ENCODE data around the gene MDM2. TPM values are rescaled to one million over a fixed set of nuclear protein-coding genes. Genes with fewer than 3 reads are reported as not detected.

The MDM2 gene
- total and polyA plus RNA-seq, 2 of the 13 experiments (the other 11 are each of a cell fraction or from before 2014, with no cell fraction given): 29.3 to 314 TPM

DNA sequence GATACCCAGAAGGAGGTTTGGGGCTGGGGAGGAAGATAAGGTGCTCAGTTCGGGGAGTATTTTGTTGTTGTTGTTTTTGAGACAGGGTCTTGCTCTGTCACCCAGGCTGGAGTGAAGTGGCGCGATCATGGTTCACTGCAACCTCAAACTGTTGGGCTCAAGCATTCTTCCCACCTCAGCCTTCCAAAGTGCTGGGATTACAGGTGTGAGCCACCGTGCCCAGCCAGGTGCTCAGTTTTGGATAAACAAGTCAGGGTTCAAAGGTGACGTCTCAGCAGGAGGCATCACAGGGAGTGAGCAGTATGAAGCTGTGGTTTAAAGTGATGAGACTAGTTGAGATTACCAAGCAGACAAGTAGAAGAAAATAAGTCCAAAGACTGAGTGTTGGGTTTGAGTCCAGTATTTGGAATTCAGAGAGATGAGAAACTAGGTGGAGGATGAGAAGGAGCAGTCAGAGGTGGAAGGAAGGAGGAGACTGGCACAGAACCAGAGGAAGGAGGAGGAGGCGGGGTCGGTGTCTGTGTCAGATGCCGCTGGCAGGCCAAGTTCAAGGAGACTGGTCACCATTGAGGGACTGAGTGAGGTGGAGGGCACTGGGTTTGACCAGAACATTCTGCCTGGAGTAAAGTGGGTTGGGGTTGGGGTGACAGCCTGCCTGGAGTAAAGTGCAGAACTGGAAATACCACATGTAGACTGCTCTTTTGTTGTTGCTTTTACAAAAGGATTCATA is 45.9 kb upstream of the MDM2 start (continued):
- TF ChIP-seq, protein P1, sequence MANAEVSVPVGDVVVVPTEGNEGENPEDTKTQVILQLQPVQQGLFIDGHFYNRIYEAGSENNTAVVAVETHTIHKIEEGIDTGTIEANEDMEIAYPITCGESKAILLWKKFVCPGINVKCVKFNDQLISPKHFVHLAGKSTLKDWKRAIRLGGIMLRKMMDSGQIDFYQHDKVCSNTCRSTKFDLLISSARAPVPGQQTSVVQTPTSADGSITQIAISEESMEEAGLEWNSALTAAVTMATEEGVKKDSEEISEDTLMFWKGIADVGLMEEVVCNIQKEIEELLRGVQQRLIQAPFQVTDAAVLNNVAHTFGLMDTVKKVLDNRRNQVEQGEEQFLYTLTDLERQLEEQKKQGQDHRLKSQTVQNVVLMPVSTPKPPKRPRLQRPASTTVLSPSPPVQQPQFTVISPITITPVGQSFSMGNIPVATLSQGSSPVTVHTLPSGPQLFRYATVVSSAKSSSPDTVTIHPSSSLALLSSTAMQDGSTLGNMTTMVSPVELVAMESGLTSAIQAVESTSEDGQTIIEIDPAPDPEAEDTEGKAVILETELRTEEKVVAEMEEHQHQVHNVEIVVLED (CRISPR knock-in tag; IDR thresholded peaks at IDR 0.05; ENCODE audit: borderline replicate concordance): no peak
- TF ChIP-seq ZNF550 (CRISPR knock-in tag; IDR thresholded peaks at IDR 0.05; ENCODE audit: borderline replicate concordance) (no peak), MLXIP (CRISPR knock-in tag; IDR thresholded peaks at IDR 0.05; ENCODE audit: borderline replicate concordance) (no peak)
- TF ChIP-seq, protein P2, sequence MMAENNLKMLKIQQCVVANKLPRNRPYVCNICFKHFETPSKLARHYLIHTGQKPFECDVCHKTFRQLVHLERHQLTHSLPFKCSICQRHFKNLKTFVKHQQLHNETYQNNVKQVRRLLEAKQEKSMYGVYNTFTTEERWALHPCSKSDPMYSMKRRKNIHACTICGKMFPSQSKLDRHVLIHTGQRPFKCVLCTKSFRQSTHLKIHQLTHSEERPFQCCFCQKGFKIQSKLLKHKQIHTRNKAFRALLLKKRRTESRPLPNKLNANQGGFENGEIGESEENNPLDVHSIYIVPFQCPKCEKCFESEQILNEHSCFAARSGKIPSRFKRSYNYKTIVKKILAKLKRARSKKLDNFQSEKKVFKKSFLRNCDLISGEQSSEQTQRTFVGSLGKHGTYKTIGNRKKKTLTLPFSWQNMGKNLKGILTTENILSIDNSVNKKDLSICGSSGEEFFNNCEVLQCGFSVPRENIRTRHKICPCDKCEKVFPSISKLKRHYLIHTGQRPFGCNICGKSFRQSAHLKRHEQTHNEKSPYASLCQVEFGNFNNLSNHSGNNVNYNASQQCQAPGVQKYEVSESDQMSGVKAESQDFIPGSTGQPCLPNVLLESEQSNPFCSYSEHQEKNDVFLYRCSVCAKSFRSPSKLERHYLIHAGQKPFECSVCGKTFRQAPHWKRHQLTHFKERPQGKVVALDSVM (CRISPR knock-in tag; IDR thresholded peaks at IDR 0.05): no peak

All from HepG2 (cell line).